SU-DHL-6 (cell line): ENCODE data around the gene EPB41L5.

Experiments used
- EZH2phosphoT487 ChIP-seq: fragments of 200-600 bp; sonication (generic), shearing (Covaris generic); conservative IDR thresholded peaks from 2 replicates; pipeline ENCODE4 v1.6.1; 2018; ENCODE audit warnings: mild to moderate bottlenecking, antibody characterized with exemption, low read length, moderate library complexity, mixed read lengths
- TF ChIP-seq, protein P1 (sequence below): fragments of 200-600 bp; sonication (generic); IDR thresholded peaks from one replicate; pipeline ENCODE4 v1.5.1; 2017; ENCODE audit warnings: antibody characterized with exemption, mild to moderate bottlenecking, low read length, moderate library complexity; ENCODE audit not compliant: insufficient read depth, poor library complexity, severe bottlenecking

DNA sequence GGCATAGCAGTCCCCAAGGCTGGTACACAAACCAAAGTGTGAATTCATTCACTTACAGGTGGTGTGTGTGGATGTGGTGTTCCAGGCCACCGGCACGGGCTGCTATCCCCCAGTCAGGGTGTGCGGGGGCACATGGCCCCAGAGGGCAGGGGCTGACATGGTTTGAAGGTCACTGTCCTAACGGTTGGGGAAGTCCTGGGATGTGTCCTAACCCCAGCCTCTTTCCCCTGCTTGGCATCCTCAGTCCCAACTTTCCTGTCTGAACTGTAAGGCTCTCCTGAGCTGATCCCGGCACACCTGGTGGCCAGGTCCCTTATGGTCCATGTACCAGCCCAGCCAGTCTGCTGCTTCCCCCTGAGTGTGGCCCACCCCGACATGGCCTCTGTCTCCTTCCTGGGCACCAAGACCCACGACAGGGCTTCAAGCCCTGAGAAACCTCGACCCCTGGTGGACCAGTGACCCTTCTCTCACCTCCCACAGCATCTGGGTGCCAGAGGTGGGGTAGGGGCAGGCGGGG, 212.7 kb downstream of the EPB41L5 start:
- TF ChIP-seq, protein P1, sequence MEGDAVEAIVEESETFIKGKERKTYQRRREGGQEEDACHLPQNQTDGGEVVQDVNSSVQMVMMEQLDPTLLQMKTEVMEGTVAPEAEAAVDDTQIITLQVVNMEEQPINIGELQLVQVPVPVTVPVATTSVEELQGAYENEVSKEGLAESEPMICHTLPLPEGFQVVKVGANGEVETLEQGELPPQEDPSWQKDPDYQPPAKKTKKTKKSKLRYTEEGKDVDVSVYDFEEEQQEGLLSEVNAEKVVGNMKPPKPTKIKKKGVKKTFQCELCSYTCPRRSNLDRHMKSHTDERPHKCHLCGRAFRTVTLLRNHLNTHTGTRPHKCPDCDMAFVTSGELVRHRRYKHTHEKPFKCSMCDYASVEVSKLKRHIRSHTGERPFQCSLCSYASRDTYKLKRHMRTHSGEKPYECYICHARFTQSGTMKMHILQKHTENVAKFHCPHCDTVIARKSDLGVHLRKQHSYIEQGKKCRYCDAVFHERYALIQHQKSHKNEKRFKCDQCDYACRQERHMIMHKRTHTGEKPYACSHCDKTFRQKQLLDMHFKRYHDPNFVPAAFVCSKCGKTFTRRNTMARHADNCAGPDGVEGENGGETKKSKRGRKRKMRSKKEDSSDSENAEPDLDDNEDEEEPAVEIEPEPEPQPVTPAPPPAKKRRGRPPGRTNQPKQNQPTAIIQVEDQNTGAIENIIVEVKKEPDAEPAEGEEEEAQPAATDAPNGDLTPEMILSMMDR = no peak
- TF ChIP-seq EZH2phosphoT487 = no peak
